Liver (tissue), 9 donors: ENCODE results near the gene SPCS3. TPM values are rescaled to one million over a fixed set of nuclear protein-coding genes. Genes with fewer than 3 reads are reported as not detected.

Experiments
- DNase-seq: peaks from one replicate; pipeline ENCODE4 v3.0.0-alpha.2; 2017; ENCODE audit warnings: low spot score
- H3K27ac ChIP-seq, 2 donors: one replicate each; pipeline ENCODE4 v1.7.0; 2013; ENCODE audit warnings: inconsistent platforms in 2 of 2, low read length in 2 of 2, control low read depth in 1 of 2, low read depth in 1 of 2, mild to moderate bottlenecking in 1 of 2
- H3K27me3 ChIP-seq, 4 donors: one replicate each; pipeline versions ENCODE4 v1.6.1 to v1.7.0; 2013; ENCODE audit warnings: low read length in 3 of 4, inconsistent platforms in 1 of 4, mild to moderate bottlenecking in 1 of 4, moderate library complexity in 1 of 4; ENCODE audit not compliant: control insufficient read depth in 4 of 4, insufficient read depth in 4 of 4
- H3K36me3 ChIP-seq, 4 donors: one replicate each; pipeline versions ENCODE4 v1.6.1 to v1.7.0; 2013; ENCODE audit warnings: low read length in 3 of 4, mild to moderate bottlenecking in 3 of 4, low read depth in 1 of 4, moderate library complexity in 1 of 4; ENCODE audit not compliant: control insufficient read depth in 4 of 4, insufficient read depth in 3 of 4
- H3K4me1 ChIP-seq, 4 donors: one replicate each; pipeline versions ENCODE4 v1.6.1 to v1.7.0; 2013; ENCODE audit warnings: low read length in 3 of 4, mild to moderate bottlenecking in 3 of 4, moderate library complexity in 1 of 4; ENCODE audit not compliant: control insufficient read depth in 4 of 4, insufficient read depth in 4 of 4
- H3K4me3 ChIP-seq, 3 donors: one replicate each; pipeline versions ENCODE4 v1.6.1 to v1.7.0; 2013; ENCODE audit warnings: low read length in 3 of 3, control low read depth in 1 of 3, low read depth in 1 of 3, mild to moderate bottlenecking in 1 of 3
- H3K9ac ChIP-seq, 2 donors: one replicate each; pipeline ENCODE4 v1.7.0; 2013; ENCODE audit warnings: low read length in 2 of 2, mild to moderate bottlenecking in 2 of 2, moderate library complexity in 2 of 2, control low read depth in 1 of 2, low read depth in 1 of 2
- H3K9me3 ChIP-seq, 4 donors: one replicate each; pipeline versions ENCODE4 v1.6.1 to v1.7.0; 2013; ENCODE audit warnings: low read length in 3 of 4; ENCODE audit not compliant: control insufficient read depth in 4 of 4
- ATF3 ChIP-seq: IDR thresholded peaks from 2 replicates; pipeline ENCODE4 v1.6.1; 2016; ENCODE audit warnings: antibody characterized with exemption
- CTCF ChIP-seq: fragments of 150-350 bp; IDR thresholded peaks from 2 replicates; pipeline ENCODE4 v1.5.1; 2017; ENCODE audit warnings: improper control_type of control experiment, low read depth, low read length; ENCODE audit not compliant: missing input control
- EGR1 ChIP-seq, 2 donors: IDR thresholded peaks; 2 replicates each; pipeline ENCODE4 v1.6.1; 2016 to 2018; ENCODE audit warnings: antibody characterized with exemption in 2 of 2, low read depth in 2 of 2
- FOXA1 ChIP-seq: IDR thresholded peaks from 2 replicates; pipeline ENCODE4 v1.6.1; 2016; ENCODE audit warnings: antibody characterized with exemption
- FOXA2 ChIP-seq: IDR thresholded peaks from 2 replicates; pipeline ENCODE4 v1.6.1; 2016; ENCODE audit warnings: antibody characterized with exemption
- GABPA ChIP-seq, 2 donors: IDR thresholded peaks in 1 of 2; conservative IDR thresholded peaks in 1 of 2; 2 replicates each; pipeline ENCODE4 v1.6.1; 2016; ENCODE audit warnings: antibody characterized with exemption in 2 of 2, mild to moderate bottlenecking in 1 of 2, moderate library complexity in 1 of 2
- HNF4A ChIP-seq, 2 donors: conservative IDR thresholded peaks; 2 replicates each; pipeline ENCODE4 v1.6.1; 2016; ENCODE audit warnings: antibody characterized with exemption in 2 of 2, mild to moderate bottlenecking in 2 of 2
- HNF4G ChIP-seq: IDR thresholded peaks from 2 replicates; pipeline ENCODE4 v1.6.1; 2016; ENCODE audit warnings: antibody characterized with exemption
- JUND ChIP-seq, 2 donors: IDR thresholded peaks; 2 replicates each; pipeline ENCODE4 v1.6.1; 2016; ENCODE audit warnings: antibody characterized with exemption in 2 of 2
- MAX ChIP-seq: IDR thresholded peaks from 2 replicates; pipeline ENCODE4 v1.6.1; 2016; ENCODE audit warnings: antibody characterized with exemption
- NR2F2 ChIP-seq: IDR thresholded peaks from 2 replicates; pipeline ENCODE4 v1.6.1; 2016; ENCODE audit warnings: antibody characterized with exemption
- RAD21 ChIP-seq, 2 donors: IDR thresholded peaks; 2 replicates each; pipeline ENCODE4 v1.6.1; 2016; ENCODE audit warnings: antibody characterized with exemption in 2 of 2, mild to moderate bottlenecking in 2 of 2
- RXRA ChIP-seq, 2 donors: IDR thresholded peaks; 2 replicates each; pipeline ENCODE4 v1.6.1; 2017 to 2018; ENCODE audit warnings: antibody characterized with exemption in 2 of 2, mild to moderate bottlenecking in 1 of 2
- SP1 ChIP-seq: IDR thresholded peaks from 2 replicates; pipeline ENCODE4 v1.6.1; 2018; ENCODE audit warnings: antibody characterized with exemption, mild to moderate bottlenecking
- TAF1 ChIP-seq: conservative IDR thresholded peaks from 2 replicates; pipeline ENCODE4 v1.6.1; 2016; ENCODE audit warnings: antibody characterized with exemption, mild to moderate bottlenecking
- YY1 ChIP-seq: IDR thresholded peaks from 2 replicates; pipeline ENCODE4 v1.6.1; 2016; ENCODE audit warnings: antibody characterized with exemption, mild to moderate bottlenecking
- WGBS: extraction: QIAGEN DNeasy Blood & Tissue Kit; methylation state at CpG from one replicate; pipeline ENCODE4 v1.1.7; 2013; 5-methylcytosine and 5-hydroxymethylcytosine counted together
- polyA plus RNA-seq, 2 donors: library from polyadenylated mRNA; stranded (reverse) in 1 of 2; unstranded in 1 of 2; fragments of 200-250 nt in 1 of 2; fragments of >200 nt in 1 of 2; fragmentation: Nextera tagmentation in 1 of 2; extraction: Ambion mirVana in 1 of 2; gene quantifications; one replicate each; pipeline versions ENCODE4 v1.2.1 to v1.2.3, GENCODE V29; 2013 to 2015
- total RNA-seq, 2 donors: library from RNA; depleted of rRNA; stranded (reverse); fragments of >200 nt; gene quantifications; one replicate each; pipeline ENCODE4 v1.2.3, GENCODE V29; 2014
- TF ChIP-seq, protein P1 (sequence below): IDR thresholded peaks from 2 replicates; pipeline ENCODE4 v1.6.1; 2016; ENCODE audit warnings: antibody characterized with exemption
- TF ChIP-seq, protein P2 (sequence below): IDR thresholded peaks from 2 replicates; pipeline ENCODE4 v1.6.1; 2016; ENCODE audit warnings: antibody characterized with exemption, mild to moderate bottlenecking
- donor health status: healthy.
- donor health status: healthy.
- donor health status: healthy.
- donor health status: healthy.
- donor health status: healthy.

SPCS3 gene
- 10 to 100 TPM; 55.3 to 79.4 TPM for total RNA-seq
- 10 to 100 TPM; 54.0 to 70.8 TPM for polyA plus RNA-seq

DNA sequence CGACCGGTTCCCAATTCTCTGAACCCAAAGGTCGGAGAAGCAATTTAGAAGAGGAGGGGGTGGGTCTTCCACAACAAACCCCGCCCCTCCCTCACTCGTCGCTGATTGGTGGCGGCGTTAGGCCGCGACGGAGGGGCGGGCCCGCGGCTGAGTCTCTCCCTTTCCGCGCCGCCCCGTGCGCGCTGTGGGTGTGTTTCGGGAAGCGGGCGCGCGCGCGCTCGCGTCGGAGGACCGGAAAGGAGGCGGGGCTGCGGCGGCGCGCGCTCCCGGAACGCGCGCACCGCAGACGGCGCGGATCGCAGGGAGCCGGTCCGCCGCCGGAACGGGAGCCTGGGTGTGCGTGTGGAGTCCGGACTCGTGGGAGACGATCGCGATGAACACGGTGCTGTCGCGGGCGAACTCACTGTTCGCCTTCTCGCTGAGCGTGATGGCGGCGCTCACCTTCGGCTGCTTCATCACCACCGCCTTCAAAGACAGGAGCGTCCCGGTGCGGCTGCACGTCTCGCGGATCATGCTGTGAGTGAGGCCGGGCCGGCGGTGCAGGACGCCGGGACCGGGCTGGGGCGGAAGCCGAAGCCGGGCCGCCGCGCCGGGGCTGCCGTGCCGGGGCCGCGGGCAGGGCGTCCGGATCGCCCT, at the start of gene SPCS3:
Gene SPCS3, plus strand, starts transcription at position 263 of the 636 bp plus-strand sequence. Its CDS starts 111 bp downstream, at position 374.
- DNase-seq = peak; percentile 95
- Histone ChIP-seq H3K4me1 (peaks cover 2 to 30% (median 7%) of the 10 kb centered on the region in 4 donors), H3K27ac (peak within 1 kb of the TSS; percentile 95 to 96), H3K36me3 (no peaks in the 10 kb centered on the region), H3K4me3 (peak within 1 kb of the TSS; percentile 94 to 98 (median 94)), H3K9ac (peak within 1 kb of the TSS; percentile 90 to 99), H3K9me3 (no peaks in the 10 kb centered on the region), H3K27me3 (no peaks in the 10 kb centered on the region)
- TF ChIP-seq JUND (IDR thresholded peaks at IDR 0.05) = peak in 1 of 2 donors; percentile 29
- TF ChIP-seq EGR1 (IDR thresholded peaks at IDR 0.05; ENCODE audit: low read depth in 2 of 2) = peak in 1 of 2 donors; percentile 78
- peak; percentile 89 for TF ChIP-seq SP1
- TF ChIP-seq CTCF = peak; percentile 1
- no peak for TF ChIP-seq TAF1
- no peak for TF ChIP-seq FOXA1
- TF ChIP-seq, protein P1, sequence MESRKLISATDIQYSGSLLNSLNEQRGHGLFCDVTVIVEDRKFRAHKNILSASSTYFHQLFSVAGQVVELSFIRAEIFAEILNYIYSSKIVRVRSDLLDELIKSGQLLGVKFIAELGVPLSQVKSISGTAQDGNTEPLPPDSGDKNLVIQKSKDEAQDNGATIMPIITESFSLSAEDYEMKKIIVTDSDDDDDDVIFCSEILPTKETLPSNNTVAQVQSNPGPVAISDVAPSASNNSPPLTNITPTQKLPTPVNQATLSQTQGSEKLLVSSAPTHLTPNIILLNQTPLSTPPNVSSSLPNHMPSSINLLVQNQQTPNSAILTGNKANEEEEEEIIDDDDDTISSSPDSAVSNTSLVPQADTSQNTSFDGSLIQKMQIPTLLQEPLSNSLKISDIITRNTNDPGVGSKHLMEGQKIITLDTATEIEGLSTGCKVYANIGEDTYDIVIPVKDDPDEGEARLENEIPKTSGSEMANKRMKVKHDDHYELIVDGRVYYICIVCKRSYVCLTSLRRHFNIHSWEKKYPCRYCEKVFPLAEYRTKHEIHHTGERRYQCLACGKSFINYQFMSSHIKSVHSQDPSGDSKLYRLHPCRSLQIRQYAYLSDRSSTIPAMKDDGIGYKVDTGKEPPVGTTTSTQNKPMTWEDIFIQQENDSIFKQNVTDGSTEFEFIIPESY = no peak
- no peak for TF ChIP-seq RXRA (IDR thresholded peaks at IDR 0.05)
- no peak for TF ChIP-seq RAD21 (IDR thresholded peaks at IDR 0.05)
- TF ChIP-seq NR2F2 = no peak
- TF ChIP-seq HNF4A (conservative IDR thresholded peaks at IDR 0.05) = peak in 1 of 2 donors; percentile 68
- no peak for TF ChIP-seq ATF3
- TF ChIP-seq, protein P2, sequence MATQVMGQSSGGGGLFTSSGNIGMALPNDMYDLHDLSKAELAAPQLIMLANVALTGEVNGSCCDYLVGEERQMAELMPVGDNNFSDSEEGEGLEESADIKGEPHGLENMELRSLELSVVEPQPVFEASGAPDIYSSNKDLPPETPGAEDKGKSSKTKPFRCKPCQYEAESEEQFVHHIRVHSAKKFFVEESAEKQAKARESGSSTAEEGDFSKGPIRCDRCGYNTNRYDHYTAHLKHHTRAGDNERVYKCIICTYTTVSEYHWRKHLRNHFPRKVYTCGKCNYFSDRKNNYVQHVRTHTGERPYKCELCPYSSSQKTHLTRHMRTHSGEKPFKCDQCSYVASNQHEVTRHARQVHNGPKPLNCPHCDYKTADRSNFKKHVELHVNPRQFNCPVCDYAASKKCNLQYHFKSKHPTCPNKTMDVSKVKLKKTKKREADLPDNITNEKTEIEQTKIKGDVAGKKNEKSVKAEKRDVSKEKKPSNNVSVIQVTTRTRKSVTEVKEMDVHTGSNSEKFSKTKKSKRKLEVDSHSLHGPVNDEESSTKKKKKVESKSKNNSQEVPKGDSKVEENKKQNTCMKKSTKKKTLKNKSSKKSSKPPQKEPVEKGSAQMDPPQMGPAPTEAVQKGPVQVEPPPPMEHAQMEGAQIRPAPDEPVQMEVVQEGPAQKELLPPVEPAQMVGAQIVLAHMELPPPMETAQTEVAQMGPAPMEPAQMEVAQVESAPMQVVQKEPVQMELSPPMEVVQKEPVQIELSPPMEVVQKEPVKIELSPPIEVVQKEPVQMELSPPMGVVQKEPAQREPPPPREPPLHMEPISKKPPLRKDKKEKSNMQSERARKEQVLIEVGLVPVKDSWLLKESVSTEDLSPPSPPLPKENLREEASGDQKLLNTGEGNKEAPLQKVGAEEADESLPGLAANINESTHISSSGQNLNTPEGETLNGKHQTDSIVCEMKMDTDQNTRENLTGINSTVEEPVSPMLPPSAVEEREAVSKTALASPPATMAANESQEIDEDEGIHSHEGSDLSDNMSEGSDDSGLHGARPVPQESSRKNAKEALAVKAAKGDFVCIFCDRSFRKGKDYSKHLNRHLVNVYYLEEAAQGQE = no peak
- TF ChIP-seq FOXA2 = no peak
- TF ChIP-seq HNF4G = peak; percentile 33
- TF ChIP-seq YY1 = no peak
- no peak for TF ChIP-seq GABPA (IDR thresholded peaks at IDR 0.05 in 1 of 2, conservative IDR thresholded peaks at IDR 0.05 in 1 of 2)
- TF ChIP-seq MAX = peak; percentile 66
- WGBS = under 1% methylated on average over 94 of the region's 94 CpGs
